ENCODE measurements around the gene SAMD11.

Gene SAMD11

DNA sequence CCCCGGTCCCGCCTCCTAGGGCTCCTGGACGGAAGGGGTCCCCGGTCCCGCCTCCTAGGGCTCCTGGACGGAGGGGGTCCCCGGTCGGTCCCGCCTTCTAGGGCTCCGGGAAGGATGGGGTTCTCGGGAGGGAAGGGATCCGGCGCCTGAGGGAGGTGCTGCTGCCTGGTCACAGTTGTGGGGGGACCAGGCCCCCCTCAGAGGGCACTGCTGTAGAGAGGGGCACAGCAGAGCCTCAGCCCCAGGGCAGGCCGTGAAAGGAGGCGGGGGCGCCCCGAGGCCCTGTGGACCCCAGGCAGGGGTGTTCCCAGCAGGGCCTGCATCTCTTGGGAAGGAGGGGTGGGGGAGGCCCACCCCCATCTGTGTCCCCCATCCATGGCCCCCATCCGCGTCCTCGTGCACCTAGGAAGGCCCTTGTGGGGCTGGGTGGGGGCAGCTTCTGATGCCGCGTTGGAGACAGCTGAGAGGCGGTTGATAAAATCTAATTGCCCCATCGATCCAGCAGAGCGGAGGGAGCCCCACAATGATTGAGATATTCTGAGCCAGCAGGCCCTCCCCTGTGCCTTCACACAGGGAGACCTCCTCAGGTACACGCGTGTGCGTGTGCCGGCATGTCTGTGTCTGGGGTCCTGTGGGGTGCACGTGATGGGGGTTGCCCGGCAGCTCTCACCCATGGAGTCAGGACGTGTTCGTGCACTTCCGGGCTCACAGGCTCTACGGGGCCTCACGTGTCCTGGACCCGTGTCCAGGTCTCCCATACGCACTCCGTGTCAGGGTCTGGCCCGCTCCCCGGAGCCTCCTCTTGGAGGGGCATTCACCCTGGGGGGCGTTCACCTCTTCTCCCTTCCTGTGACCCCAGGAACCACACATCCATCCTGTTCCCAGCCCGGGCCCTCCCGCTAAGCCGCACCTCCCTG lies 12.9 kb downstream of the SAMD11 start:
- Histone ChIP-seq H3K9me3 (ENCODE audit: insufficient read depth, low read length) (no peaks in the 10 kb centered on the region), H3K27me3 (ENCODE audit: insufficient read depth, insufficient read length) (peaks cover 48% of the 10 kb centered on the region), H3K4me1 (ENCODE audit: insufficient read depth, insufficient read length) (peaks cover 28% of the 10 kb centered on the region), H3K9ac (ENCODE audit: insufficient read length, low read depth) (no peak overlapping the region), H3K4me3 (ENCODE audit: insufficient read length, low read depth) (no peak overlapping the region), H3K36me3 (ENCODE audit: insufficient read depth, insufficient read length, low read length) (no peaks in the 10 kb centered on the region)
- no peak for DNase-seq (ENCODE audit: low read depth, low spot score)
- no peak for TF ChIP-seq SUZ12 (IDR thresholded peaks at IDR 0.05; ENCODE audit: extremely low read depth, insufficient read depth, insufficient read length)
- TF ChIP-seq ZNF274 (IDR thresholded peaks at IDR 0.05; ENCODE audit: low read depth, low read length): no peak
- TF ChIP-seq YY1 (IDR thresholded peaks at IDR 0.05; ENCODE audit: insufficient read depth, insufficient read length): no peak

DNA sequence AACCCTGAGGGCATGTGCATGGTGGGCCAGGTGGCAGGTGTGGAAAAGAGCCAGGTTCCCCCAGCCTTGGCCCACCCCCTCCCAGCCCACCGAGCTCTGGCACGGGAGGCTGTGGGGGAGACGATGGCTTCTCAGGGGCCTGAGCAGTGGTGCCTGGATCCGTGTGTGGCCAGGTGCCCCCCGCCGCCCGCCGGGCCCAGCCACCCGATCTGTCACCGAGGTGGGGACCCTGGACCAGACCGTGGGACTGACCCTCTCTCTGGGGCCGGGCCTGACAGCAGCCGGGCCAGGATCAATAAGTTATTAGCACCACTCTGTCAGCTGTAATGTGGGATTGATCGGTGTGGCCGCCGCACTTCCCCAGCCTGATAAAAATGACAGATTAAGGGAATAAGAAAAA lies 13.8 kb downstream of the SAMD11 start:
- TF ChIP-seq YY1 (IDR thresholded peaks at IDR 0.05; ENCODE audit: insufficient read depth, insufficient read length) (no peak), SUZ12 (IDR thresholded peaks at IDR 0.05; ENCODE audit: extremely low read depth, insufficient read depth, insufficient read length) (no peak), ZNF274 (IDR thresholded peaks at IDR 0.05; ENCODE audit: low read depth, low read length) (no peak)
- no peak for DNase-seq (ENCODE audit: low read depth, low spot score)
- Histone ChIP-seq H3K36me3 (ENCODE audit: insufficient read depth, insufficient read length, low read length) (no peaks in the 10 kb centered on the region), H3K9ac (ENCODE audit: insufficient read length, low read depth) (no peak overlapping the region), H3K27me3 (ENCODE audit: insufficient read depth, insufficient read length) (peaks cover 46% of the 10 kb centered on the region), H3K4me3 (ENCODE audit: insufficient read length, low read depth) (no peak overlapping the region), H3K4me1 (ENCODE audit: insufficient read depth, insufficient read length) (peaks cover 28% of the 10 kb centered on the region), H3K9me3 (ENCODE audit: insufficient read depth, low read length) (no peaks in the 10 kb centered on the region)

DNA sequence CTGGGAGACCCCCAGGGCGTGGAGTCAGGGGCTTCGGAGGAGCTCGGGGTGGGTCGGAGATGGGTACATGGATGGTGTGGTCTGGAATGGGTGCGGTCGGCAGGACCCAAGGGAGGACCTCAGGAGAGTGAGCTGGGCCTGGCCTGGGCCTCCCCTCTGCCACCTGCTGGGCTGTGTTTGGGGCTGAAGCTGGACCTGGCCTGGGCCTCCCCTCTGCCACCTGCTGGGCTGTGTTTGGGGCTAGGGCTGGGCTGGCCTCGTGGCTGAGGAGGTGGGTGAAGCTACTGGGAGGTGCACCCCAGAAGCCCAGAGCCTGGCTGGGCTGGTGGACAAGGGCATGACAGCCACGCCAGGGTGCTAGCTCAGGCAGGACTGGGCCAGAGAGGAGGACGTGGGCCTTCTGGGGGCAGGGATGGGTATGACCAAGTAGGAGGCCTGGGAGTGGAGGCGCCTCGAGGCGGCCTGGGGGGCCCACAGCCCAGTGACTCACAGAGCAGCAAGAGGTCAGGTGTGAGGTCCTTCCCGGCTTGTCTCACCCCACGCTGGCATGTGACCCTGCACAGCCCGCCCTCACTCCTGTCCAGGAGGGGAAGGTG lies 14.5 kb downstream of the SAMD11 start:
- TF ChIP-seq ZNF274 (IDR thresholded peaks at IDR 0.05; ENCODE audit: low read depth, low read length) (no peak), SUZ12 (IDR thresholded peaks at IDR 0.05; ENCODE audit: extremely low read depth, insufficient read depth, insufficient read length) (no peak), YY1 (IDR thresholded peaks at IDR 0.05; ENCODE audit: insufficient read depth, insufficient read length) (no peak)
- peaks cover 31% of the 10 kb centered on the region for H3K4me1 ChIP-seq (ENCODE audit: insufficient read depth, insufficient read length)
- DNase-seq (ENCODE audit: low read depth, low spot score): no peak

DNA sequence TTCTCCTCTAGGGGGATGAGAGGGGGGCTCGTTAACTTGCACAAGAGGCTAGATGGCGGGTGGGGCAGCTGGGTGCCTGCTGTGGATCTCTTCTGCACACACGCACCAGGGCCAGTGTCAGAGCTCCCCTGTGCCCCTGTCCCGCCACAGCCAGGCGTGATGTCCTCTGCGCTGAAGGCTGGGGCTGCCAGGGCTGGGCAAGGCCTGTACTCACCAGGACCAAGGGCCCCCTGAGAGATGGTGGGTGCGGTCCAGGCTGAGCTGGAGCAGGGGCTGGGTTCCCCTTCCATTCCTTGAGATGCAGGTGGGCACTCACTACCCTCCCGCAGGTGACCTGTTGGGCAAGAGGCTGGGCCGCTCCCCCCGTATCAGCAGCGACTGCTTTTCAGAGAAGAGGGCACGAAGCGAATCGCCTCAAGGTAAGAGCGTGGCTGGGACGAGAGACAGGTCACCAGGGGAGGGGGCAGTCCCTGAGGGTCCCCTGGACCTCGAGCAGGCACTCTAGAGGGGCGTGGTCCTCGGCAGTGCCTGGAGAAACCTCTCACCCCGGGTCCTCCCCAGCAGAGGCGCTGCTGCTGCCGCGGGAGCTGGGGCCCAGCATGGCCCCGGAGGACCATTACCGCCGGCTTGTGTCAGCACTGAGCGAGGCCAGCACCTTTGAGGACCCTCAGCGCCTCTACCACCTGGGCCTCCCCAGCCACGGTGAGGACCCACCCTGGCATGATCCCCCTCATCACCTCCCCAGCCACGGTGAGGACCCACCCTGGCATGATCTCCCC lies 15.2 kb downstream of the SAMD11 start:
- no peak for DNase-seq (ENCODE audit: low read depth, low spot score)
- Histone ChIP-seq H3K9me3 (ENCODE audit: insufficient read depth, low read length) (no peaks in the 10 kb centered on the region), H3K27me3 (ENCODE audit: insufficient read depth, insufficient read length) (peaks cover 37% of the 10 kb centered on the region), H3K4me3 (ENCODE audit: insufficient read length, low read depth) (no peak overlapping the region), H3K4me1 (ENCODE audit: insufficient read depth, insufficient read length) (peaks cover 33% of the 10 kb centered on the region), H3K9ac (ENCODE audit: insufficient read length, low read depth) (no peak overlapping the region), H3K36me3 (ENCODE audit: insufficient read depth, insufficient read length, low read length) (peaks cover 4% of the 10 kb centered on the region)
- no peak for TF ChIP-seq YY1 (IDR thresholded peaks at IDR 0.05; ENCODE audit: insufficient read depth, insufficient read length)
- TF ChIP-seq ZNF274 (IDR thresholded peaks at IDR 0.05; ENCODE audit: low read depth, low read length): no peak
- TF ChIP-seq SUZ12 (IDR thresholded peaks at IDR 0.05; ENCODE audit: extremely low read depth, insufficient read depth, insufficient read length): no peak

More for the DNA sequence above, 14.5 kb downstream of the SAMD11 start:
- H3K9ac ChIP-seq (ENCODE audit: insufficient read length, low read depth): no peak overlapping the region
- no peaks in the 10 kb centered on the region for H3K9me3 ChIP-seq (ENCODE audit: insufficient read depth, low read length)
- H3K27me3 ChIP-seq (ENCODE audit: insufficient read depth, insufficient read length): peaks cover 40% of the 10 kb centered on the region
- H3K36me3 ChIP-seq (ENCODE audit: insufficient read depth, insufficient read length, low read length): no peaks in the 10 kb centered on the region
- no peak overlapping the region for H3K4me3 ChIP-seq (ENCODE audit: insufficient read length, low read depth)

DNA sequence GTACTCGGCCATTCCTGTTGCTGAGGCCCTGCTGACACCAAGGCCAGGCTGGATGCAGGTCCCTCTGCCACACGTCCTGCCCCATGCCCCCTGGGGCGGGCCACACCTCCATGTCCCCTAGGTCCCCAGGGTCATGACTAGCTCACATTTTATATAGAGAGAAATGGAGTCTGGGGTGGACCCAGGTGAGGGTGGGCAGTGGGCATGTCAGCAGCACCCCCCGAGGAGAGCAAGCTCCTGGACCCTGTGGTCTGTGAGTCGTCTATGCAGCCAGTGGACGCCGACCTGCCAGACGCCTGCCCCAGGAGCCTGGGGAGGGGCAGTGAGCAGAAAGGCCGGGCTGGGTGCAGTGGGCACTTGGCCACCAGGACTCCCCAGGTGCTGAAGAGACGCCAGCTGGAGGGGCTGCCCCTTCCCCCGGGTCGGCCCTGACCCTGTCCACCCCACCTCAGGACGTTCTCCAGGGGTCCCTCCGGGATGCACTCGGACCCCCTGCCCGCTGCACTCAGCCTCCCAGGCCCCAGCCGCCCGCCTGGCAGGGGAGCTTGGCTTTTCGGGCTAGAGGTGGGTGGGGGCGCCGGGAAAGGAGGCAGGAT lies 15.9 kb downstream of the SAMD11 start:
- Histone ChIP-seq H3K27me3 (ENCODE audit: insufficient read depth, insufficient read length) (peaks cover 37% of the 10 kb centered on the region), H3K9me3 (ENCODE audit: insufficient read depth, low read length) (no peaks in the 10 kb centered on the region), H3K36me3 (ENCODE audit: insufficient read depth, insufficient read length, low read length) (peaks cover 7% of the 10 kb centered on the region), H3K9ac (ENCODE audit: insufficient read length, low read depth) (no peak overlapping the region), H3K4me1 (ENCODE audit: insufficient read depth, insufficient read length) (peaks cover 34% of the 10 kb centered on the region), H3K4me3 (ENCODE audit: insufficient read length, low read depth) (no peak overlapping the region)
- DNase-seq (ENCODE audit: low read depth, low spot score): no peak
- TF ChIP-seq SUZ12 (IDR thresholded peaks at IDR 0.05; ENCODE audit: extremely low read depth, insufficient read depth, insufficient read length) (no peak), ZNF274 (IDR thresholded peaks at IDR 0.05; ENCODE audit: low read depth, low read length) (no peak), YY1 (IDR thresholded peaks at IDR 0.05; ENCODE audit: insufficient read depth, insufficient read length) (no peak)

DNA sequence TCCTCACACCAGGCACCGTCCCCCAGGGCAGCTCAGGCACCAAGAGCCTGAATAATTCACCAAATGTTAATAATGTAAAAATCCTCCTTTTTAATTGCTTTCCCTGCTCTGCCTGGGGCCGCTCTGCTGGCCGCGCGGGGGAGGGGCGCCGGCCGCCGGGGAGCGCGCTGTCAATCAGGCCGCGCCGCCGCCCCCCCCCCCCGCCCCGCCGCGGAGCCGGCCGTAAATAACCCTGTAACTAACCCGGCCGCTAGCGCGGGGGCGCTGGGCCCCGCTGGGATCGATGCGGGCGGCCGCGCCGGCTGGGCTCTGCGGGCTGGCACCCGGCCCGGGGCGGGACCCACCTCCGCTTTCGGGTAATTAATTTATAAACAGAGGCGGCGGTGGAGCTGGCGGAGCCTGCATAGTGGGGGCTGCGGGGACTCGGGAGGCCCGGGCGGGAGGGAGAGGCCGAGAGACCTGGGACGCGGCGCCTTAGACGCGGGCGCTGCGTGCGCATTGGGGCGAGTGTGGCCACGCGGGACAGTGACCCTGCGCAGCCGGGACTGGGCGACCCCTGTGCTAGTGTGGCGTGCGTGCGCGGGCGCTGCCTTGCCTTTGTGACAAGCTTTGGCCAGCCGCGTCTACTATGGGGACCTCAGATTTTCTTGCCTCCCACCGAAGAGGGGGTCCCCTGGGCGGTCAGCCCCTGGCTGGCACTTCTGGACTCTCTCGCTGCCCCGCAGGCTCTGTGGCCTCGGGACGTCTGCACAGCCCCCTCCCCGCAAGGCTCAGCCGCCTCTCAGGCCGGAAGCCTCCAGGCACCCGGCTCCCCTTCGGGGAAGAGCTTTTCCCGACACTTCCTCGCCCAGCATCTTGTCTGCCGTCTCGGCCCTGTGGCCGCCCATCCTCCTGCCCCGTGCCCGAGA lies 16.6 kb downstream of the SAMD11 start:
- H3K9me3 ChIP-seq (ENCODE audit: insufficient read depth, low read length): no peaks in the 10 kb centered on the region
- peak overlapping the region; percentile 42 for H3K4me3 ChIP-seq (ENCODE audit: insufficient read length, low read depth)
- TF ChIP-seq ZNF274 (IDR thresholded peaks at IDR 0.05; ENCODE audit: low read depth, low read length): no peak
- TF ChIP-seq SUZ12 (IDR thresholded peaks at IDR 0.05; ENCODE audit: extremely low read depth, insufficient read depth, insufficient read length): peak; percentile 53
- TF ChIP-seq YY1 (IDR thresholded peaks at IDR 0.05; ENCODE audit: insufficient read depth, insufficient read length): no peak
- H3K4me1 ChIP-seq (ENCODE audit: insufficient read depth, insufficient read length): peaks cover 28% of the 10 kb centered on the region
- H3K27me3 ChIP-seq (ENCODE audit: insufficient read depth, insufficient read length): peaks cover 31% of the 10 kb centered on the region
- H3K36me3 ChIP-seq (ENCODE audit: insufficient read depth, insufficient read length, low read length): peaks cover 12% of the 10 kb centered on the region
- H3K9ac ChIP-seq (ENCODE audit: insufficient read length, low read depth): peak overlapping the region; percentile 85
- no peak for DNase-seq (ENCODE audit: low read depth, low spot score)
